H9 (cell line): ENCODE data around the gene GCNT3. TPM values are rescaled to one million over a fixed set of nuclear protein-coding genes. Genes with fewer than 3 reads are reported as not detected.

Source experiments
- DNase-seq: peaks from one replicate; pipeline ENCODE4 v3.0.0-alpha.2; 2017
- H2AFZ ChIP-seq: one replicate; pipeline ENCODE4 v1.6.1; 2013; ENCODE audit warnings: mild to moderate bottlenecking, low read length, control low read depth, moderate library complexity
- H2AK5ac ChIP-seq: 2 replicates; pipeline ENCODE4 v1.6.1; 2013; ENCODE audit warnings: low read length, control low read depth, mixed read lengths; ENCODE audit not compliant: insufficient read length
- H2BK120ac ChIP-seq: one replicate; pipeline ENCODE4 v1.6.1; 2013; ENCODE audit warnings: low read depth, mild to moderate bottlenecking, low read length, control low read depth, inconsistent platforms; ENCODE audit not compliant: poor library complexity, severe bottlenecking
- H2BK12ac ChIP-seq: 2 replicates; pipeline ENCODE4 v1.6.1; 2013; ENCODE audit warnings: low read length, control low read depth, mixed read lengths, low read depth; ENCODE audit not compliant: insufficient read length
- H2BK15ac ChIP-seq: 2 replicates; pipeline ENCODE4 v1.6.1; 2013; ENCODE audit warnings: low read depth, low read length, control low read depth
- H2BK20ac ChIP-seq: one replicate; pipeline ENCODE4 v1.6.1; 2013; ENCODE audit warnings: low read depth, mild to moderate bottlenecking, low read length, control low read depth, inconsistent platforms; ENCODE audit not compliant: poor library complexity, severe bottlenecking
- H2BK5ac ChIP-seq: 2 replicates; pipeline ENCODE4 v1.6.1; 2013; ENCODE audit warnings: low read length, control low read depth, mixed read lengths; ENCODE audit not compliant: insufficient read length
- H3K14ac ChIP-seq: 2 replicates; pipeline ENCODE4 v1.6.1; 2013; ENCODE audit warnings: low read length, control low read depth; ENCODE audit not compliant: insufficient read depth
- H3K18ac ChIP-seq: 2 replicates; pipeline ENCODE4 v1.6.1; 2013; ENCODE audit warnings: low read depth, mild to moderate bottlenecking, mixed read lengths, low read length, control low read depth; ENCODE audit not compliant: insufficient read length
- H3K23ac ChIP-seq: 2 replicates; pipeline ENCODE4 v1.6.1; 2013; ENCODE audit warnings: low read length, control low read depth, mixed read lengths, low read depth; ENCODE audit not compliant: insufficient read length
- H3K23me2 ChIP-seq: 2 replicates; pipeline ENCODE4 v1.6.1; 2013; ENCODE audit warnings: low read depth, mild to moderate bottlenecking, mixed read lengths, low read length, control low read depth; ENCODE audit not compliant: insufficient read length, poor library complexity, severe bottlenecking
- H3K27ac ChIP-seq: 2 replicates; pipeline ENCODE4 v1.5.1; 2013; ENCODE audit warnings: low read length, control low read depth, mixed read lengths, low read depth; ENCODE audit not compliant: insufficient read length
- H3K27me3 ChIP-seq: 2 replicates; pipeline ENCODE4 v1.6.1; 2013; ENCODE audit warnings: low read length, control low read depth, inconsistent platforms; ENCODE audit not compliant: insufficient read depth
- H3K4ac ChIP-seq: 2 replicates; pipeline ENCODE4 v1.6.1; 2013; ENCODE audit warnings: low read depth, mild to moderate bottlenecking, control low read depth, inconsistent platforms, low read length, moderate library complexity
- H3K4me1 ChIP-seq: 2 replicates; pipeline ENCODE4 v1.6.1; 2013; ENCODE audit warnings: low read length, control low read depth, inconsistent platforms; ENCODE audit not compliant: insufficient read depth
- H3K4me2 ChIP-seq: 2 replicates; pipeline ENCODE4 v1.6.1; 2013; ENCODE audit warnings: low read length, control low read depth, mixed read lengths; ENCODE audit not compliant: insufficient read length, insufficient read depth
- H3K56ac ChIP-seq: 2 replicates; pipeline ENCODE4 v1.6.1; 2013; ENCODE audit warnings: low read depth, mild to moderate bottlenecking, mixed read lengths, low read length, control low read depth; ENCODE audit not compliant: insufficient read length
- H3K79me1 ChIP-seq: 2 replicates; pipeline ENCODE4 v1.6.1; 2013; ENCODE audit warnings: low read depth, mild to moderate bottlenecking, moderate library complexity, low read length, control low read depth, inconsistent platforms; ENCODE audit not compliant: insufficient read depth, poor library complexity, severe bottlenecking
- H3K79me2 ChIP-seq: 2 replicates; pipeline ENCODE4 v1.6.1; 2013; ENCODE audit warnings: low read length, control low read depth, inconsistent platforms; ENCODE audit not compliant: insufficient read depth
- H3K9ac ChIP-seq: 2 replicates; pipeline ENCODE4 v1.6.1; 2013; ENCODE audit warnings: low read length, control low read depth, mixed read lengths; ENCODE audit not compliant: insufficient read length; ENCODE audit errors: extremely low read depth
- H3K9me3 ChIP-seq: one replicate; pipeline ENCODE4 v1.6.1; 2013; ENCODE audit warnings: low read depth, low read length, inconsistent platforms; ENCODE audit not compliant: control insufficient read depth
- H3T11ph ChIP-seq: one replicate; pipeline ENCODE4 v1.6.1; 2013; ENCODE audit warnings: mild to moderate bottlenecking, low read length, control low read depth, inconsistent platforms
- H4K20me1 ChIP-seq: one replicate; pipeline ENCODE4 v1.6.1; 2013; ENCODE audit not compliant: control insufficient read depth, insufficient read length, insufficient read depth
- H4K5ac ChIP-seq: 2 replicates; pipeline ENCODE4 v1.6.1; 2013; ENCODE audit warnings: low read depth, mild to moderate bottlenecking, mixed read lengths, low read length, control low read depth; ENCODE audit not compliant: insufficient read length
- H4K8ac ChIP-seq: replicated peaks from 2 replicates; pipeline ENCODE4 v1.6.1; 2013; ENCODE audit warnings: low read length, control low read depth, mixed read lengths, low read depth; ENCODE audit not compliant: insufficient read length
- H4K91ac ChIP-seq: 2 replicates; pipeline ENCODE4 v1.6.1; 2013; ENCODE audit warnings: low read depth, mild to moderate bottlenecking, moderate library complexity, mixed read lengths, low read length, control low read depth; ENCODE audit not compliant: insufficient read length
- H3K27ac Mint-ChIP-seq, 3 experiments: 2 replicates in 2 of 3; 3 replicates in 1 of 3; pipeline ENCODE4 v1.8.0; 2020 to 2021; ENCODE audit warnings: mixed read lengths in 3 of 3, mild to moderate bottlenecking in 1 of 3, moderate library complexity in 1 of 3
- H3K27me3 Mint-ChIP-seq: 2 replicates; pipeline ENCODE4 v1.8.0; 2021; ENCODE audit warnings: low read depth, mild to moderate bottlenecking, moderate library complexity, mixed read lengths
- H3K36me3 Mint-ChIP-seq, 3 experiments: 2 replicates in 2 of 3; 3 replicates in 1 of 3; pipeline ENCODE4 v1.8.0; 2020 to 2021; ENCODE audit warnings: low read depth in 3 of 3, mixed read lengths in 3 of 3; ENCODE audit not compliant: insufficient read depth in 1 of 3
- H3K4me1 Mint-ChIP-seq, 2 experiments: 2 replicates each; pipeline ENCODE4 v1.8.0; 2020; ENCODE audit warnings: mixed read lengths in 2 of 2
- H3K4me3 Mint-ChIP-seq, 2 experiments: 2 replicates in 1 of 2; 3 replicates in 1 of 2; pipeline ENCODE4 v1.8.0; 2020 to 2021; ENCODE audit warnings: mild to moderate bottlenecking in 2 of 2, mixed read lengths in 2 of 2, moderate library complexity in 1 of 2
- H3K9me3 Mint-ChIP-seq, 2 experiments: 2 replicates in 1 of 2; 3 replicates in 1 of 2; pipeline ENCODE4 v1.8.0; 2020; ENCODE audit warnings: mild to moderate bottlenecking in 2 of 2, mixed read lengths in 2 of 2, moderate library complexity in 1 of 2
- WGBS: extraction: QIAGEN DNeasy Blood & Tissue Kit; methylation state at CpG from one replicate; pipeline ENCODE4 v1.1.7; 2013; ENCODE audit warnings: missing lambda C conversion rate, low lambda C conversion rate, mixed read lengths; ENCODE audit not compliant: insufficient read length; ENCODE audit errors: extremely low coverage; 5-methylcytosine and 5-hydroxymethylcytosine counted together
- long read RNA-seq: library from polyadenylated mRNA; unstranded; transcript quantifications from one replicate; pipeline ENCODE4 v2.0.0, GENCODE V29; 2020
- total RNA-seq: library from RNA; stranded (reverse); gene quantifications from 2 replicates; pipeline ENCODE4 v1.2.1, GENCODE V29; 2021
- TF ChIP-seq, protein P1 (sequence below): fragments of 200-600 bp; sonication (generic); conservative IDR thresholded peaks from 3 replicates; pipeline ENCODE4 v1.8.0; 2021; ENCODE audit warnings: antibody characterized with exemption, mild to moderate bottlenecking

GCNT3 gene, protein sequence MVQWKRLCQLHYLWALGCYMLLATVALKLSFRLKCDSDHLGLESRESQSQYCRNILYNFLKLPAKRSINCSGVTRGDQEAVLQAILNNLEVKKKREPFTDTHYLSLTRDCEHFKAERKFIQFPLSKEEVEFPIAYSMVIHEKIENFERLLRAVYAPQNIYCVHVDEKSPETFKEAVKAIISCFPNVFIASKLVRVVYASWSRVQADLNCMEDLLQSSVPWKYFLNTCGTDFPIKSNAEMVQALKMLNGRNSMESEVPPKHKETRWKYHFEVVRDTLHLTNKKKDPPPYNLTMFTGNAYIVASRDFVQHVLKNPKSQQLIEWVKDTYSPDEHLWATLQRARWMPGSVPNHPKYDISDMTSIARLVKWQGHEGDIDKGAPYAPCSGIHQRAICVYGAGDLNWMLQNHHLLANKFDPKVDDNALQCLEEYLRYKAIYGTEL
- not detected in 2 replicates for total RNA-seq
- long read RNA-seq, result 0 reads

DNA sequence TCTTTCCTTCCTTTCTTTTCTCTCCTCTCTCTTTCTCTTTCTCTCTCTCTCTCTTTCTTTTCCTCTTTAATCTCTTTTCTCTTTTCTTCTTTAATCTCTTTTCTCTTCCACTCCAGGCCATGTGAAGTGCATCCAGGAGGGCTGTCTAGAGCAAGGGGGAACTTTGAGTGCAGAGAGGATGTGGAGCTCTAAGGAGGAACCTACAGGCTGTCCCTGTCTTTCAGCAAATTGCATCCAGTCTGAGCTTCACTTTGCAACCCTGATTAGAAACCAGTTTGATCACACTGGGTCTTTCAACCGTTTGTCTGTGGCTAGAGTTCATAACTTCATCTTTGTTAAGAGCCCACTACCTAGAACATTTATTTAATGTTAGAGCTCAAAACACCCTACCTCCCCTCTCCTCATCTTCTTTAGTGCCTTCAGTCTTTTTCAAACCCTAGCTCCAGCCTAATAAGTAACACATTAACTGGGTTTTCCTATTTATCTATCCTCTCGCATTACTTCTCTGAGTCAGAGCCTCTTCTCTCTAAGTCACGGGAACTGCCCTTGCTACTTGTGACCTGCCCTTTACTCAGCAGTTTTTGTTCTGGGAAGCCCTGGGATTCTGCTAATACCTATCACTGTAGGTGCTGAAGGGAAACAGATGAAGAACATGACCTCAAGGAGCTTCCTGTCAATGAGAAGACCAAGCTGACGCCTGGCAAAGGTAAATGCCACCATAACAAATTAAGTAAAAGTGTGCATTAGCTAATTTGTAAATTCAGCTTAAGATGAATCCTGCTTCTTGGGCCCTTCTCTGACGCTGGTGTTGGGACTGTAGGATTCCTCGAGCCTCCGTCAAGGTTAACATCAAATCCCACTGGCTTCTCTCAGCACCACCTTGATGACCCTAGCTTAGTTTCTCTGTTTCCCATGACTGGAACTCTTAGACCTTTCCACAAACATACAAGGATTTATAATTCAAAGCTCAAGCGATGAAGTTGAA lies at the start of gene GCNT3:
GCNT3 (plus strand) TSS at position 508 of the 985 bp plus-strand sequence. CDS start 6,456 bp downstream, outside the sequence.
- Histone ChIP-seq H2BK15ac (no peak within 1 kb of the TSS), H3T11ph (no peak within 1 kb of the TSS), H3K56ac (no peak within 1 kb of the TSS), H3K18ac (no peak within 1 kb of the TSS), H2BK12ac (no peak within 1 kb of the TSS), H3K4ac (no peak within 1 kb of the TSS), H2AFZ (no peak within 1 kb of the TSS), H2BK120ac (no peak within 1 kb of the TSS), H2BK20ac (no peak within 1 kb of the TSS), H3K9ac (no peak within 1 kb of the TSS), H2AK5ac (no peak within 1 kb of the TSS), H3K27me3 (no peaks in the 10 kb centered on the region), H3K23me2 (no peaks in the 10 kb centered on the region), H4K20me1 (no peaks in the 10 kb centered on the region), H3K4me1 (no peaks in the 10 kb centered on the region), H4K91ac (no peak within 1 kb of the TSS), H3K79me2 (no peaks in the 10 kb centered on the region), H4K8ac (no peak within 1 kb of the TSS), H3K23ac (no peak within 1 kb of the TSS), H3K14ac (no peak within 1 kb of the TSS), H2BK5ac (no peak within 1 kb of the TSS), H4K5ac (no peak within 1 kb of the TSS), H3K4me2 (no peak within 1 kb of the TSS), H3K9me3 (no peaks in the 10 kb centered on the region), H3K79me1 (no peaks in the 10 kb centered on the region), H3K27ac (no peak within 1 kb of the TSS)
- peaks cover 0 to 11% (median 5%) of the 10 kb centered on the region in 3 experiments; a peak in 4 of 7 replicates for H3K36me3 Mint-ChIP-seq
- DNase-seq, result no peak
- WGBS, result no CpG with 5 or more reads among the region's 8 CpGs
- peaks cover 16% of the 10 kb centered on the region for H3K27me3 Mint-ChIP-seq
- H3K27ac Mint-ChIP-seq, result peak within 1 kb of the TSS in 1 of 3 experiments; percentile 36; a peak in 1 of 7 replicates
- H3K4me1 Mint-ChIP-seq, result 0 out of 4 replicates have a peak, but pooled peaks cover 4 to 5% of the 10 kb centered on the region in 2 experiments
- H3K4me3 Mint-ChIP-seq, result no peak within 1 kb of the TSS
- TF ChIP-seq, protein P1, sequence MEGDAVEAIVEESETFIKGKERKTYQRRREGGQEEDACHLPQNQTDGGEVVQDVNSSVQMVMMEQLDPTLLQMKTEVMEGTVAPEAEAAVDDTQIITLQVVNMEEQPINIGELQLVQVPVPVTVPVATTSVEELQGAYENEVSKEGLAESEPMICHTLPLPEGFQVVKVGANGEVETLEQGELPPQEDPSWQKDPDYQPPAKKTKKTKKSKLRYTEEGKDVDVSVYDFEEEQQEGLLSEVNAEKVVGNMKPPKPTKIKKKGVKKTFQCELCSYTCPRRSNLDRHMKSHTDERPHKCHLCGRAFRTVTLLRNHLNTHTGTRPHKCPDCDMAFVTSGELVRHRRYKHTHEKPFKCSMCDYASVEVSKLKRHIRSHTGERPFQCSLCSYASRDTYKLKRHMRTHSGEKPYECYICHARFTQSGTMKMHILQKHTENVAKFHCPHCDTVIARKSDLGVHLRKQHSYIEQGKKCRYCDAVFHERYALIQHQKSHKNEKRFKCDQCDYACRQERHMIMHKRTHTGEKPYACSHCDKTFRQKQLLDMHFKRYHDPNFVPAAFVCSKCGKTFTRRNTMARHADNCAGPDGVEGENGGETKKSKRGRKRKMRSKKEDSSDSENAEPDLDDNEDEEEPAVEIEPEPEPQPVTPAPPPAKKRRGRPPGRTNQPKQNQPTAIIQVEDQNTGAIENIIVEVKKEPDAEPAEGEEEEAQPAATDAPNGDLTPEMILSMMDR, result no peak
- peaks cover 12% of the 10 kb centered on the region in 2 experiments for H3K9me3 Mint-ChIP-seq
